CD4-positive, alpha-beta T cell (primary cell): ENCODE measurements around the gene SOS1. TPM values are rescaled to one million over a fixed set of nuclear protein-coding genes. Genes with fewer than 3 reads are reported as not detected.
"Not testable (repeated sequence)": the region's sequence is repeated elsewhere in the genome, so short reads cannot be mapped to it uniquely, and the experiment has no call there.

Experiments
- ATAC-seq: fragments of 200-7000 bp; cut with Tn5 transposase; one replicate; pipeline ENCODE4 v1.10.0; 2022; ENCODE audit warnings: mild to moderate bottlenecking; ENCODE audit not compliant: poor library complexity
- CTCF ChIA-PET: fragments of 350-600 bp; sonication (Branson Sonifier 250); formaldehyde crosslinking; loops from one replicate; lab custom pipeline; 2021; ENCODE audit warnings: antibody characterized with exemption, inconsistent platforms; lab: Charles Lee
- POLR2A ChIA-PET: fragments of 350-600 bp; sonication (Branson Sonifier 250); formaldehyde crosslinking; loops from one replicate; lab custom pipeline; 2021; ENCODE audit warnings: antibody characterized with exemption, inconsistent platforms; lab: Charles Lee
- DNase-seq, 14 experiments: peaks; one replicate each; pipeline ENCODE4 v3.0.0-alpha.2; 2013 to 2020; ENCODE audit warnings: mixed read lengths in 2 of 14
- H3K27ac ChIP-seq, 2 donors: one replicate each; pipeline versions ENCODE4 v1.5.1 to v1.7.0; 2013; ENCODE audit warnings: low read length in 2 of 2, low read depth in 1 of 2, mild to moderate bottlenecking in 1 of 2
- H3K27me3 ChIP-seq, 2 experiments: 1 replicate in 1 of 2; 2 replicates in 1 of 2; pipeline versions ENCODE4 v1.6.1 to v1.7.0; 2013; ENCODE audit warnings: low read length in 2 of 2, control low read depth in 1 of 2, mild to moderate bottlenecking in 1 of 2, moderate library complexity in 1 of 2; ENCODE audit not compliant: insufficient read depth in 2 of 2, control insufficient read depth in 1 of 2
- H3K36me3 ChIP-seq: one replicate; pipeline ENCODE4 v1.6.1; 2013; ENCODE audit warnings: low read length, control low read depth; ENCODE audit not compliant: insufficient read depth
- H3K4me1 ChIP-seq: one replicate; pipeline ENCODE4 v1.6.1; 2013; ENCODE audit warnings: low read length, control low read depth; ENCODE audit not compliant: insufficient read depth
- H3K4me3 ChIP-seq: one replicate; pipeline ENCODE4 v1.5.1; 2013; ENCODE audit warnings: mild to moderate bottlenecking, low read length, moderate library complexity
- H3K9me3 ChIP-seq, 2 experiments: 1 replicate in 1 of 2; 2 replicates in 1 of 2; pipeline versions ENCODE4 v1.6.1 to v1.7.0; 2013; ENCODE audit warnings: low read length in 2 of 2, mild to moderate bottlenecking in 2 of 2, control low read depth in 1 of 2, moderate library complexity in 1 of 2; ENCODE audit not compliant: control insufficient read depth in 1 of 2, insufficient read depth in 1 of 2
- H3K27ac Mint-ChIP-seq: one replicate; pipeline ENCODE4 v1.8.0; 2020; ENCODE audit warnings: mixed read lengths
- H3K27me3 Mint-ChIP-seq: one replicate; pipeline ENCODE4 v1.8.0; 2021; ENCODE audit warnings: mixed read lengths
- H3K36me3 Mint-ChIP-seq: one replicate; pipeline ENCODE4 v1.8.0; 2021; ENCODE audit warnings: low read depth, mixed read lengths
- H3K4me1 Mint-ChIP-seq: one replicate; pipeline ENCODE4 v1.8.0; 2021; ENCODE audit warnings: low read depth, mixed read lengths
- H3K4me3 Mint-ChIP-seq: one replicate; pipeline ENCODE4 v1.8.0; 2020; ENCODE audit warnings: mild to moderate bottlenecking, mixed read lengths
- H3K9me3 Mint-ChIP-seq: one replicate; pipeline ENCODE4 v1.8.0; 2020; ENCODE audit warnings: mixed read lengths
- CTCF ChIP-seq: fragments of 200-600 bp; IDR thresholded peaks from one replicate; pipeline ENCODE4 v1.8.0; 2022; ENCODE audit warnings: antibody characterized with exemption, mild to moderate bottlenecking
- intact Hi-C, 2 experiments: fragments of 100-400 bp; cut with DNase I in 1 of 2; cut with micrococcal nuclease in 1 of 2; formaldehyde crosslinking; loops; one replicate each; pipeline versions ENCODE4 v1.15.1 to v1.9.0; 2023 to 2025; cut with DNase I, micrococcal nuclease
- total RNA-seq, 174 experiments: library from RNA in 2 of 174; stranded (reverse) in 2 of 174; gene quantifications; one replicate each; pipeline ENCODE4 v1.2.3 and lab custom pipeline; 2021 to 2026

Gene SOS1
- total RNA-seq, 2 experiments from 2014 or later, result 16.4 to 16.9 TPM

DNA sequence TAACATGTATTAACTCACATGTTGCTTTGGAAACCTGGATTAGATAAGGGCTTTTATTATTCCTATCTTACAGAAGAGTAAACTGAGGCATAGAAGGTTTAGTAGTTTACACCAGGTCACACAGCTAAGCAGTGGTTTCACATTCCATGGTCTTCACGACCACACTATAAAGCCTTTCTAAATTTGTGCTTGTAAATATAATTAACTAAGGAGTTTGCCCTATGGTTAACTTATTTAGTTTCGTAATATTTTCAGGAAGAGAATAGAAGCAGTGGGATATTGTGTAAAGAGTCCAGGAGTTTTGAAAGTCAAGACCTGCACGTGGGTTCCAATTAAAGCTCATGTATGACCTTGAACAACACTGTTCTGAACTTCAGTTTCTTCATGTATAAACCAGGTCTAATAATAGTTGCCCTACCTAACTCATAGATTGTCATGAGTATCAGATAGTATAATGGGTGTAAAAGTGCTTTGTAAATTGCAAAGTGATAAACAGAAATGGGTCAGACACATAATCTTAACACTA is 19.5 kb upstream of the SOS1 start:
- H3K4me1 Mint-ChIP-seq, result peaks cover 50% of the 10 kb centered on the region
- CTCF ChIA-PET, result interaction anchor here (1.5 kb wide), 1 partner anchor 16 kb away, joined by 5 read pairs; no protein-coding TSS in a partner anchor
- POLR2A ChIA-PET, result interaction anchor here (0.8 to 1.0 kb wide), 2 partner anchors 12 to 19 kb away, joined by 3 to 4 read pairs; partner anchors contain the start of gene SOS1
- H3K36me3 ChIP-seq, result no peaks in the 10 kb centered on the region
- no peaks in the 10 kb centered on the region for H3K36me3 Mint-ChIP-seq
- no peak overlapping the region for H3K4me3 Mint-ChIP-seq
- no peak overlapping the region for H3K27ac Mint-ChIP-seq
- H3K27ac ChIP-seq, result no peak overlapping the region
- H3K4me1 ChIP-seq, result peaks cover 41% of the 10 kb centered on the region
- ATAC-seq (no peak), DNase-seq (no peak)
- H3K27me3 ChIP-seq, result no peaks in the 10 kb centered on the region
- no peaks in the 10 kb centered on the region for H3K27me3 Mint-ChIP-seq
- TF ChIP-seq CTCF, result no peak
- no peak overlapping the region for H3K4me3 ChIP-seq
- intact Hi-C loops, result no loop called here
- no peaks in the 10 kb centered on the region for H3K9me3 Mint-ChIP-seq
- no peaks in the 10 kb centered on the region for H3K9me3 ChIP-seq

- intact Hi-C loops, result no loop called here
- Mint-ChIP-seq H3K9me3 (no peaks in the 10 kb centered on the region), H3K4me3 (no peak overlapping the region), H3K4me1 (peaks cover 50% of the 10 kb centered on the region), H3K36me3 (no peaks in the 10 kb centered on the region), H3K27ac (no peak overlapping the region), H3K27me3 (no peaks in the 10 kb centered on the region)
- Histone ChIP-seq H3K4me1 (peaks cover 43% of the 10 kb centered on the region), H3K27ac (no peak overlapping the region), H3K9me3 (no peaks in the 10 kb centered on the region), H3K4me3 (no peak overlapping the region), H3K27me3 (no peaks in the 10 kb centered on the region), H3K36me3 (no peaks in the 10 kb centered on the region)
- POLR2A ChIA-PET, result interaction anchor here (0.8 to 1.0 kb wide), 2 partner anchors 12 to 19 kb away, joined by 3 to 4 read pairs; partner anchors contain the start of gene SOS1
- TF ChIP-seq CTCF, result no peak
- ATAC-seq (no peak), DNase-seq (no peak)
- CTCF ChIA-PET, result interaction anchor here (1.5 kb wide), 1 partner anchor 15 kb away, joined by 5 read pairs; no protein-coding TSS in a partner anchor
These were observed 18.8 kb upstream of the SOS1 start for GRCh38 chr2:39139511-39140237.

GRCh38 chr2:39138837-39139211 is 18.0 kb upstream of the SOS1 start:
- H3K27ac Mint-ChIP-seq, result no peak overlapping the region
- H3K9me3 Mint-ChIP-seq, result no peaks in the 10 kb centered on the region
- TF ChIP-seq CTCF, result no peak
- H3K4me1 Mint-ChIP-seq, result peaks cover 50% of the 10 kb centered on the region
- POLR2A ChIA-PET, result no interaction called here
- H3K27me3 Mint-ChIP-seq, result no peaks in the 10 kb centered on the region
- no peaks in the 10 kb centered on the region for H3K27me3 ChIP-seq
- no peaks in the 10 kb centered on the region for H3K36me3 Mint-ChIP-seq
- H3K4me3 ChIP-seq, result no peak overlapping the region
- H3K36me3 ChIP-seq, result no peaks in the 10 kb centered on the region
- peaks cover 43% of the 10 kb centered on the region for H3K4me1 ChIP-seq
- intact Hi-C loops, result no loop called here
- DNase-seq (no peak), ATAC-seq (no peak)
- no peak overlapping the region for H3K4me3 Mint-ChIP-seq
- CTCF ChIA-PET, result interaction anchor here (1.5 kb wide), 1 partner anchor 14 kb away, joined by 5 read pairs; no protein-coding TSS in a partner anchor
- no peaks in the 10 kb centered on the region for H3K9me3 ChIP-seq
- no peak overlapping the region for H3K27ac ChIP-seq

GRCh38 chr2:39138187-39138836 is 17.5 kb upstream of the SOS1 start:
- ChIA-PET POLR2A (interaction anchor here (0.7 to 1.4 kb wide), 2 partner anchors 14 to 91 kb away, joined by 3 to 7 read pairs; no protein-coding TSS in a partner anchor), CTCF (interaction anchor here (1.2 kb wide), 1 partner anchor 14 kb away, joined by 3 read pairs; no protein-coding TSS in a partner anchor)
- H3K4me3 Mint-ChIP-seq, H3K27ac ChIP-seq, H3K27ac Mint-ChIP-seq, H3K9me3 Mint-ChIP-seq, DNase-seq, H3K36me3 Mint-ChIP-seq, H3K9me3 ChIP-seq, H3K36me3 ChIP-seq, H3K27me3 Mint-ChIP-seq, H3K27me3 ChIP-seq, intact Hi-C loops, ATAC-seq, H3K4me3 ChIP-seq: not testable (repeated sequence)
- peaks cover 43% of the 10 kb centered on the region for H3K4me1 ChIP-seq
- peaks cover 53% of the 10 kb centered on the region for H3K4me1 Mint-ChIP-seq
